ENCODE measurements around the gene CD14. TPM values are rescaled to one million over a fixed set of nuclear protein-coding genes. Genes with fewer than 3 reads are reported as not detected.

CD14 gene
- total RNA-seq, 1 experiment from 2014 or later, result 0.13 TPM

DNA sequence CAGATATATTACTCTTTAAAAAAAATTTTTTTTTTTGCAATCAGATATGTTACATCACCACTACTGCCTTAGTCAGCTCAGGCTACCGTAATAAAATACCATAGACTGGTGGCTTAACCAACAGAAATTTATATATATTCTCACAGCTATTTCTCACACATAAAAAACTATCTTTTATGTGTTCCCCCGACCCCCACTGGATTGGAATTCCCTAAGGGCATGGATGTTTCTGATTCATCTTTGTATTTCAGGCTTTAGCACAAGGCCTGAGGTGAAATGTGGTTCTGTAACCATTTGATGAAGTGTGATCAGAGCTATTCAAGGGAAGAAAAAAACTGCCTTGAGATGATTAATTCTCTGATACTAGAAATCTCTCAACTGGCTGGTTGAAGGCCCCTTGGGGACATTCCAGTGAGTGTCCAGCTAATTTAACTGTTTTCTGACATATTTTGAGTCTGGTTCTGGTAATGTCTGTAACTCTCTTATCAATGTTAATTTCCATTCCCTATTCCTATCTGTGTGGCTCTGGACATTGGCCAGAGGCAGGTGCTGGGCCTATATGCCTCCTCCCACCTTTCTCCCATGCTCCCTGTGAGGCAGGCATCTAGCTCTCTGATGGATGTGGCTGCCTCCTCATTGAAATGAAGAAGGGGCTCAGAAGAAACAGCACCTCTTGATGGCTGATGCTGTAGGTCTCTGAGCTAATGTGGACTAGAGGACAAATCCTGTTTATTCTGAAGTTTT lies 2.5 kb downstream of the CD14 start:
- H3K9me3 Mint-ChIP-seq, result peaks cover 48 to 49% of the 10 kb centered on the region in 2 experiments

More for the DNA sequence above, 2.5 kb downstream of the CD14 start:
- H3K4ac ChIP-seq (ENCODE audit: low read depth, low read length), result no peak overlapping the region
- no peaks in the 10 kb centered on the region for H3K79me2 ChIP-seq (ENCODE audit: insufficient read depth, low read length)
- no peak overlapping the region for H3K9ac ChIP-seq (ENCODE audit: extremely low read depth, insufficient read length, low read length)
- H2AK5ac ChIP-seq (ENCODE audit: insufficient read length, low read length), result no peak overlapping the region
- no peak for DNase-seq
- H3K27ac ChIP-seq (ENCODE audit: insufficient read length, low read depth, low read length), result no peak overlapping the region
- H4K5ac ChIP-seq (ENCODE audit: insufficient read length, low read depth, low read length), result no peak overlapping the region
- no peak overlapping the region for H2BK15ac ChIP-seq (ENCODE audit: low read depth, low read length)
- H4K20me1 ChIP-seq (ENCODE audit: control insufficient read depth, insufficient read depth, insufficient read length), result no peaks in the 10 kb centered on the region
- no peak overlapping the region for H2BK120ac ChIP-seq (ENCODE audit: low read depth, low read length, poor library complexity, severe bottlenecking)
- H2BK20ac ChIP-seq (ENCODE audit: low read depth, low read length, poor library complexity, severe bottlenecking), result no peak overlapping the region
- no peaks in the 10 kb centered on the region for H3K27me3 ChIP-seq (ENCODE audit: insufficient read depth, low read length)
- no peak overlapping the region for H4K8ac ChIP-seq (replicated peaks; ENCODE audit: insufficient read length, low read depth, low read length)
- no peak overlapping the region for H3T11ph ChIP-seq (ENCODE audit: low read length)
- H3K18ac ChIP-seq (ENCODE audit: insufficient read length, low read depth, low read length), result no peak overlapping the region
- Mint-ChIP-seq H3K27ac (no peak overlapping the region), H3K4me1 (no peaks in the 10 kb centered on the region), H3K4me3 (no peak overlapping the region), H3K36me3 (ENCODE audit: insufficient read depth in 1 of 3, low read depth in 3 of 3) (peaks cover 4 to 13% (median 11%) of the 10 kb centered on the region in 3 experiments; a peak in 6 of 7 replicates), H3K27me3 (ENCODE audit: low read depth) (peaks cover 6% of the 10 kb centered on the region)
- H3K14ac ChIP-seq (ENCODE audit: insufficient read depth, low read length), result no peak overlapping the region
- peaks cover 22% of the 10 kb centered on the region for H3K9me3 ChIP-seq (ENCODE audit: control insufficient read depth, low read depth, low read length)
- H2BK12ac ChIP-seq (ENCODE audit: insufficient read length, low read depth, low read length), result no peak overlapping the region
- no peak overlapping the region for H3K23ac ChIP-seq (ENCODE audit: insufficient read length, low read depth, low read length)
- no peak overlapping the region for H2AFZ ChIP-seq (ENCODE audit: low read length)
- TF ChIP-seq, protein P1, sequence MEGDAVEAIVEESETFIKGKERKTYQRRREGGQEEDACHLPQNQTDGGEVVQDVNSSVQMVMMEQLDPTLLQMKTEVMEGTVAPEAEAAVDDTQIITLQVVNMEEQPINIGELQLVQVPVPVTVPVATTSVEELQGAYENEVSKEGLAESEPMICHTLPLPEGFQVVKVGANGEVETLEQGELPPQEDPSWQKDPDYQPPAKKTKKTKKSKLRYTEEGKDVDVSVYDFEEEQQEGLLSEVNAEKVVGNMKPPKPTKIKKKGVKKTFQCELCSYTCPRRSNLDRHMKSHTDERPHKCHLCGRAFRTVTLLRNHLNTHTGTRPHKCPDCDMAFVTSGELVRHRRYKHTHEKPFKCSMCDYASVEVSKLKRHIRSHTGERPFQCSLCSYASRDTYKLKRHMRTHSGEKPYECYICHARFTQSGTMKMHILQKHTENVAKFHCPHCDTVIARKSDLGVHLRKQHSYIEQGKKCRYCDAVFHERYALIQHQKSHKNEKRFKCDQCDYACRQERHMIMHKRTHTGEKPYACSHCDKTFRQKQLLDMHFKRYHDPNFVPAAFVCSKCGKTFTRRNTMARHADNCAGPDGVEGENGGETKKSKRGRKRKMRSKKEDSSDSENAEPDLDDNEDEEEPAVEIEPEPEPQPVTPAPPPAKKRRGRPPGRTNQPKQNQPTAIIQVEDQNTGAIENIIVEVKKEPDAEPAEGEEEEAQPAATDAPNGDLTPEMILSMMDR (conservative IDR thresholded peaks at IDR 0.05), result no peak
- no peaks in the 10 kb centered on the region for H3K79me1 ChIP-seq (ENCODE audit: insufficient read depth, low read depth, low read length, poor library complexity, severe bottlenecking)
- no CpG with 5 or more reads among the region's 2 CpGs for WGBS (ENCODE audit: extremely low coverage, insufficient read length, low lambda C conversion rate)
- H3K56ac ChIP-seq (ENCODE audit: insufficient read length, low read depth, low read length), result no peak overlapping the region
- H4K91ac ChIP-seq (ENCODE audit: insufficient read length, low read depth, low read length), result no peak overlapping the region
- H3K4me1 ChIP-seq (ENCODE audit: insufficient read depth, low read length), result no peaks in the 10 kb centered on the region
- H2BK5ac ChIP-seq (ENCODE audit: insufficient read length, low read length), result no peak overlapping the region
- H3K23me2 ChIP-seq (ENCODE audit: insufficient read length, low read depth, low read length, poor library complexity, severe bottlenecking), result no peaks in the 10 kb centered on the region
- H3K4me2 ChIP-seq (ENCODE audit: insufficient read depth, insufficient read length, low read length), result no peak overlapping the region

Measured in H9 (cell line).